ENCODE results near the gene ADK.

GRCh38 chr10:74111799-74112198 is 39.2 kb upstream of the ADK start:
- TF ChIP-seq CTCF (IDR thresholded peaks at IDR 0.05) (no peak), POLR2AphosphoS5 (IDR thresholded peaks at IDR 0.05) (no peak)

Measured in gastroesophageal sphincter (tissue), 3 donors.